Pancreas (tissue), 10 donors: ENCODE measurements around the gene PLXDC2. TPM values are rescaled to one million over a fixed set of nuclear protein-coding genes. Genes with fewer than 3 reads are reported as not detected.

Source experiments
- ATAC-seq, 4 donors: fragments of 200-7000 bp; cut with Tn5 transposase; one replicate each; pipeline versions ENCODE4 v1.8.0 to v1.9.1; 2020; ENCODE audit warnings: mild to moderate bottlenecking in 4 of 4, moderate library complexity in 4 of 4
- DNase-seq, 6 donors: peaks; one replicate each; pipeline ENCODE4 v3.0.0-alpha.2; 2020
- FAIRE-seq: peaks from 2 replicates; lab custom pipeline; 2012; peaks lifted over from hg19 to GRCh38; lab: Jason Lieb, UNC
- H3K27ac ChIP-seq, 4 donors: fragments of 200-600 bp; sonication (generic); 1 replicate in 3 of 4; 2 replicates in 1 of 4; pipeline versions ENCODE4 v1.5.0 to v1.8.0; 2020
- H3K27me3 ChIP-seq, 4 donors: fragments of 200-600 bp; one replicate each; pipeline ENCODE4 v1.8.0; 2021
- H3K36me3 ChIP-seq, 3 donors: fragments of 200-600 bp; sonication (generic) in 1 of 3; one replicate each; pipeline versions ENCODE4 v1.5.0 to v1.8.0; 2020 to 2021
- H3K4me1 ChIP-seq, 3 donors: fragments of 200-600 bp; one replicate each; pipeline ENCODE4 v1.8.0; 2021
- H3K4me3 ChIP-seq, 4 donors: fragments of 200-600 bp; sonication (generic) in 2 of 4; one replicate each; pipeline versions ENCODE4 v1.5.0 to v1.8.0; 2020 to 2021
- H3K9me3 ChIP-seq, 4 donors: fragments of 200-600 bp; one replicate each; pipeline ENCODE4 v1.8.0; 2021
- CTCF ChIP-seq, 4 donors: fragments of 200-600 bp; sonication (generic) in 3 of 4; IDR thresholded peaks; one replicate each; pipeline versions ENCODE4 v1.5.0 to v1.8.0; 2021; ENCODE audit warnings: antibody characterized with exemption in 4 of 4
- WGBS, 2 donors: extraction: QIAGEN DNeasy Blood & Tissue Kit; methylation state at CpG; one replicate each; pipeline ENCODE4 v1.1.7; 2013; 5-methylcytosine and 5-hydroxymethylcytosine counted together
- intact Hi-C, 3 donors: fragments of 100-400 bp; cut with DNase I; formaldehyde crosslinking; loops; one replicate each; pipeline versions ENCODE4 v1.11.1 to v1.14.2; 2022
- polyA plus RNA-seq, 2 donors: library from polyadenylated mRNA; stranded (reverse); fragments of 200-250 nt; gene quantifications; one replicate each; pipeline ENCODE4 v1.2.3, GENCODE V29; 2013
- total RNA-seq, 6 donors: library from RNA; stranded (reverse); fragmentation: NEBNext Ultra II Directional in 4 of 6; extraction: Animal tissue kit (Norgen Biotek cat#: 25700) in 4 of 6; gene quantifications; one replicate each; pipeline versions ENCODE4 v1.2.1 to v1.2.4, GENCODE V29; 2021 to 2023
- donor health status: healthy with polysubstance abuse.
- donor health status: DM: no; HTN: no; CAD: no; lungs with moderate emphysema.
- donor health status: DM: no; HTN: no; CAD: no.
- donor health status: control.
- donor health status: control.
- donor health status: Bipolar disorder and iron deficiency.
- donor health status: DM: yes; HTN: yes; CAD: no.
- donor health status: DM: no; HTN: no; CAD: no.
- donor health status: DM: no; HTN: no; CAD: no.
- donor health status: DM: yes; HTN: yes; CAD: no.

PLXDC2 gene
- total and polyA plus RNA-seq, 8 donors: 1.5 to 48.5 (median 4.3) TPM

- intact Hi-C loops: no loop called here
- no peak for FAIRE-seq
- no peak for TF ChIP-seq CTCF (IDR thresholded peaks at IDR 0.05)
- no peaks in the 10 kb centered on the region for H3K9me3 ChIP-seq
- no peaks in the 10 kb centered on the region for H3K36me3 ChIP-seq
- no peak overlapping the region for H3K4me3 ChIP-seq
- no peaks in the 10 kb centered on the region for H3K4me1 ChIP-seq
- WGBS, 2 donors: 66 to 76% methylated on average over 8 of the region's 8 CpGs
- DNase-seq: no peak
- no peak overlapping the region for H3K27ac ChIP-seq
- ATAC-seq: no peak
- peaks cover 0 to 3% (median 0%) of the 10 kb centered on the region in 4 donors for H3K27me3 ChIP-seq
Measured at GRCh38 chr10:19877466-19878255, 61.4 kb downstream of the PLXDC2 start.

DNA sequence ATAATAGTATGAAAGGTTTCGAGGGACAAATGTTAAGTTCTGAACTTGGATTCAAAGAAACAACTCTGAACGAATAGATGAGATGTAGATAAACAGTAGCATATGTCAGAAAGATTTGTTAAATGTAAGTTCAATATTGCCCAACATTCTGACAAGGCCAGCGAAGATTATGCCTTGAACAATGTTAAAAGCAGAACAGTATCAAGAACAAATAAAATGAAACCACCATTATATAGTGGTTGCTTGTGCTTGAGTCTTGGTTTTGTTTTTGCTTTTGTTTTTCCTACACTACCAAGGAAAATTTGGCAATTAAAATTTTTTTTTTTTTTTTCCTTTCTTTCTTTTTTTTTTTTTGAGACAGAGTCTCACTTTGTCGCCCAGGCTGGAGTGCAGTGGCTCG is 66.4 kb downstream of the PLXDC2 start:
- no peaks in the 10 kb centered on the region for H3K9me3 ChIP-seq
- ATAC-seq (no peak), DNase-seq (no peak), FAIRE-seq (no peak)
- H3K4me3 ChIP-seq: no peak overlapping the region
- no peaks in the 10 kb centered on the region for H3K4me1 ChIP-seq
- H3K27me3 ChIP-seq: peaks cover 0 to 3% (median 0%) of the 10 kb centered on the region in 4 donors
- 68% methylated on average over 5 of the region's 5 CpGs for WGBS, 2 donors
- no peak overlapping the region for H3K27ac ChIP-seq
- no peak for TF ChIP-seq CTCF (IDR thresholded peaks at IDR 0.05)
- intact Hi-C loops: no loop called here
- H3K36me3 ChIP-seq: no peaks in the 10 kb centered on the region

GRCh38 chr10:19888061-19888660 is 71.9 kb downstream of the PLXDC2 start:
- FAIRE-seq (no peak), ATAC-seq (no peak), DNase-seq (no peak)
- intact Hi-C loops: no loop called here
- TF ChIP-seq CTCF (IDR thresholded peaks at IDR 0.05): no peak
- Histone ChIP-seq H3K9me3 (no peaks in the 10 kb centered on the region), H3K36me3 (no peaks in the 10 kb centered on the region), H3K4me1 (no peaks in the 10 kb centered on the region), H3K27ac (no peak overlapping the region), H3K27me3 (no peaks in the 10 kb centered on the region), H3K4me3 (no peak overlapping the region)
- WGBS, 2 donors: 43 to 44% methylated on average over 3 of the region's 3 CpGs

- TF ChIP-seq CTCF (IDR thresholded peaks at IDR 0.05): no peak
- H3K27ac ChIP-seq: no peak overlapping the region
- FAIRE-seq (no peak), DNase-seq (no peak), ATAC-seq (no peak)
- no peaks in the 10 kb centered on the region for H3K4me1 ChIP-seq
- H3K4me3 ChIP-seq: no peak overlapping the region
- intact Hi-C loops: no loop called here
- H3K27me3 ChIP-seq: no peaks in the 10 kb centered on the region
- H3K36me3 ChIP-seq: no peaks in the 10 kb centered on the region
- H3K9me3 ChIP-seq: no peaks in the 10 kb centered on the region
- WGBS, 2 donors: 35 to 37% methylated on average over 2 of the region's 2 CpGs
Measured at GRCh38 chr10:19889256-19889655, 73.0 kb downstream of the PLXDC2 start.

DNA sequence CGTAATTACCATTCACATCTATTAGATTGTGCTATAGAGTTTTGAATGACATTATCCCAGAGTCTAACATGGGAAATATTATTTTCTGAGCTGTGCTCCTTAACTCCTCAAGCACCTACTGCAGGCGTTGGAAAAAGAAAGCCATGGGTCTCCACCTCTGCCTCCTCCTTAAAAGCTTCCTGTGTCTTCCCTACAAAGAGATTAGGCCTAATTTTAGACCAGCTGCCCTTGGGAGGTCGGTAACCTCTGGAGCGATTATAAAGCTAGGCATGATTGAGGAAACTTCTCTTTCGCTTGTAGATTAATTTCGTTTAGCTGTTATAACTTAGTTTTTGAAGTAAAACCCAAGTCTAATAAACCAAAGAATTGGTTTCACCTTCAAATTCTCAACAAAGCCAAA is 75.2 kb downstream of the PLXDC2 start:
- DNase-seq: no peak
- H3K9me3 ChIP-seq: no peaks in the 10 kb centered on the region
- intact Hi-C loops: no loop called here
- H3K4me1 ChIP-seq: no peaks in the 10 kb centered on the region
- no peak overlapping the region for H3K4me3 ChIP-seq
- no peaks in the 10 kb centered on the region for H3K36me3 ChIP-seq
- FAIRE-seq: no peak
- no peak for TF ChIP-seq CTCF (IDR thresholded peaks at IDR 0.05)
- no peaks in the 10 kb centered on the region for H3K27me3 ChIP-seq
- 61 to 77% methylated on average over 6 of the region's 6 CpGs for WGBS, 2 donors
- ATAC-seq: no peak
- H3K27ac ChIP-seq: no peak overlapping the region
